HG03558 (cell line): ENCODE measurements around the gene MAML3.

Source experiments
- ATAC-seq: cut with Tn5 transposase; IDR thresholded peaks from one replicate; pipeline ENCODE4 v1.9.1; 2021; ENCODE audit warnings: moderate number of reproducible peaks; ENCODE audit not compliant: unreplicated experiment; ENCODE audit errors: extremely low read depth

MAML3 gene

GRCh38 chr4:139887962-139888735 is 265.8 kb downstream of the MAML3 start:
- ATAC-seq: no peak

GRCh38 chr4:139887376-139887802 is 266.6 kb downstream of the MAML3 start:
- ATAC-seq: no peak

DNA sequence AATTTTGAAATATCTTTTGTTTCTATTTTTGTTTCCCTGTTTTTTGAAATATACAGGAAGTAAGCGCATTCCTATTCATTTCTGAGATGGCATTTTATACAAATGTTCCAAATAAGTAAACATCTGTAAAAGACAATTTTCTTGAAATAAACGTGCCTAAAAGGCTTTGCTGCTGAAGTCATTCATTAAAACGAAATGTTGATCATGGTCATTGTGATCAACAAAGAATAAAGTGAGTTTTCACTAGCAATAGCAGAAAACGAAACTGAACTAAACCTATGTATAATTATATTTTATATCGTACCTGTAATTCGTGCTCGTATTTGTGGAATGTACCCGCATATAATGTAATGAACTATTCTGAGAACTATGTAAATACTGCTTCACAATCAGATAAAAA is 267.2 kb downstream of the MAML3 start:
- no peak for ATAC-seq

DNA sequence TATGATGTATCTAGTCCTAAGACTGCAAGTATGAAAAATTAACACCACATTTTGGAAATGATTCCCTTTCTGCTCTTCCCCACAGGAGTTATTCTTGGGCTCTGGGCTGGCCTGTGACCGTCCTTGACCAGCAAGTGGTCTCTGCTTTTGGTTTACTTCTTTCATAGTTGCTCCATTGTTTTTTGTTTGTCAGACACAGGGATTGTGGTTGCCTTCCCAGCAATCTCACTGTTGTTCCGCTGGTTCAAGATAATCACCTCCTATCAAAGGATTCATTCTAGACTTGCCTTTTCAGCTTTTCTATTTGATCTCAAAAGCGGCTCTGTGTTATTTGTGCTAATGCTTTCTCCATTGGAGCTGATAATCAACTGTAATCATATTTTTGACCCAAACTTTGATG is 269.5 kb downstream of the MAML3 start:
- ATAC-seq: no peak

DNA sequence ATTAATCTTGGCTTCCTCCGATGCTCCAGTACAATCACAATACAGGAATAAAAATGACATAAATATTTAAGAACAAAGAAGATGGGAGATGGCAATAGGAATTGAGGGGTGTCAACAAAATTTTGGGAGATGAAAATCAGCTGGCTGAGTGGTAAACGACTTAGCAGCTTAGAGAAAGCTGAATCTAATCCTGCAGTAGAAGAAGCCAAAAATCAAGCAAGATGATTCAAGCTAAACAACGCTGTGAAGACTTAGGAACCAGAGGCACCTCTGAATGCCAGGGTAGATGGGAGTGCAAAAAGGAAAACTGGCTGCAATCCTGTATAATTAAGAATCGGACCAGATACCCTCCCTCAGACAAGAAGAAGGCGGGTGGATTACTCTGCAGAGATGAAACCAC is 273.1 kb downstream of the MAML3 start:
- ATAC-seq: no peak

- ATAC-seq: no peak
Measured at GRCh38 chr4:139878050-139878449, 275.9 kb downstream of the MAML3 start.

DNA sequence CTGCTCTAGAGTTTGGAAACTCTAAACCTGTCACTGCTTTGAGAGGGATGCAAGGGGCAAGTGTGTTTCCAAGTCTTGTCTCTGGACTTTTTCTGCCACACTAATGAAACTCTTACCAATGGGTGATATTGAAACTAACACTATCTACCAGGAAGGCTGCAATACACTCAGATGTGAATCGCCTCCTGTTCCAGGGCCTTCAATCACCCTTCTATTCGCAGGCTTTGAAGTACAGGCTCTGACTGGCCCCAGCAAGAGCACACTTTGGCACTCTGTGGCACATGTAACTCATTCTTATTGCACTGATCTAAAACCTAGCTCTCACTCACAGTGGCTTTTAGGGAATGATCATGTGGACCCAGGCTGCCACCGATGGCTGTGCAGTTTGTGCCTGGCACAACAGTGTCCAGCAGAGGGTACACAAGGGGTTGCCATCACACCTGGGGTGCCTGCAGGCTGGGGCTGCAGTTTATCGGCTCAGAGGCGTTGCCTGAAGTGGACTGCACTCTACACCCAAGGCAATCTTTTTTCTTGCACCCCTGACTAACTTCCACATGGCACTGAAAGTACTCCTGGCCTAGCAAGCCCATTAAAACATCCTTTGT is 277.5 kb downstream of the MAML3 start:
- ATAC-seq: no peak

GRCh38 chr4:139875411-139875825 is 278.6 kb downstream of the MAML3 start:
- ATAC-seq: no peak

- ATAC-seq: no peak
Measured at GRCh38 chr4:139873111-139873860, 280.7 kb downstream of the MAML3 start.

- ATAC-seq: no peak
Measured at GRCh38 chr4:139872274-139872673, 281.7 kb downstream of the MAML3 start.

DNA sequence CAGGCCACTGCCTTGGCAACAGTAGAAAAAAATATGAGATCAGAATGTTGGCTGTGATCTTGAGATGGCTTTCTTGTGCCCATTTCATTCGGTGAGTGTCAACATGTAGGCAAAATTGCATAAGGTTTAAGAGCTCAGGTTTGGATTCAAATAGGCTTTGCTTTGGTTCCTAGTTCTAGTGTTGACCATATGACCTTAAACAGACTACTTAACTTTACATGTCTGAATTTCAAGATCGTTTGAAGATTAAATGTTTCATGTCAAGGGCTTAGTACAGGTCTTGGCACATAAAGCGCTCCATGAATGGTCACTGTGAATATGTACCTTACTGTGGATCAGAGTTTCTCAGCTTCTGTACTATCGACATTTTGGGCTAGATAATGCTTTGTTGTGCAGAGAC is 284.2 kb downstream of the MAML3 start:
- no peak for ATAC-seq

- no peak for ATAC-seq
Measured at GRCh38 chr4:139866276-139866962, 287.6 kb downstream of the MAML3 start.

GRCh38 chr4:139865537-139865936 is 288.4 kb downstream of the MAML3 start:
- no peak for ATAC-seq

GRCh38 chr4:139863531-139863930 is 290.5 kb downstream of the MAML3 start:
- ATAC-seq: no peak

DNA sequence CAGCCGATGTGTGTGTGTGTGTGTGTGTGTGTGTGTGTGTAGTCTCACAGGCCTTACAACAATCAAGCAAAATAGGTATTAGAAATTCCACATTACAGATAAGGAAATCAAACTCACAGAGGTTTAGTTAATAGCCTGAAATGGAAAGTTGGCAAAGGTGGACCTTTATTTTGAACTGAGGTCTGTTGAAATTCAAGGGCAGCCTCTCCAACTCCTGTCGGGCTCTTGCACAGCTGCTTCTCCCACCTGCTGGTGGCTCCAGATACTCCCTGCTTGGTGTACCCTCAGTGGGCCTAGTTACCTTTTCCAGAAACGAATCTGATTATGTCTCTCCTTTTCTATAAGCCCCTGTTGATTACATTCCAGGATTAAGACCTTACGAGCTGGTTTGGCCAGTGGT is 292.5 kb downstream of the MAML3 start:
- no peak for ATAC-seq

DNA sequence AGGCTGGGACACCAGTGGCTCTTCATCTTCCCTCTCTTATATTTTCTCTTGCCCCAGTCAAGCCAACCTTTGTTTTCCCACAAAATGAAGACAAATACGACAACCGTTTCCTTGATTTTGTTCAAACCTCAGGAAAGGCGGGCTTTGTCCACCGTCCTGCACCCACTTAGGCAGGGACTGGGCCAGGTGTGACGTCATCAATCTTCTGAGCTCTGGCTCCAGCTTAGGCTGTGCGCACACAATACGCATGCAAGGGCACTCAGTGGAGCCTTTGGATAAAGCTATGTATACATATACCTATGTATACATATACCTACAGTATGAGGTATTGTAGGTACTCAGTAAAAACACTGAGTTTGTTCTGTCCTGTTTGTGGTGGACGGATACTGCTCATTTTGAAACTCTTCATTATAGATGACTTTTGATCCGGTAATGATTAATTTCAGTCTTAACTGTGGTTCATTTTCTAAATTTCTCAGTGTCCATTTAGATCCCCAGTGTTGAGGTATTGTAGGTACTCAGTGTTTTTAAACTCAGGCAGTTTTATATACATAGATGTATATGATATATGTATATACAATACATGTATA is 293.5 kb downstream of the MAML3 start:
- ATAC-seq: no peak

DNA sequence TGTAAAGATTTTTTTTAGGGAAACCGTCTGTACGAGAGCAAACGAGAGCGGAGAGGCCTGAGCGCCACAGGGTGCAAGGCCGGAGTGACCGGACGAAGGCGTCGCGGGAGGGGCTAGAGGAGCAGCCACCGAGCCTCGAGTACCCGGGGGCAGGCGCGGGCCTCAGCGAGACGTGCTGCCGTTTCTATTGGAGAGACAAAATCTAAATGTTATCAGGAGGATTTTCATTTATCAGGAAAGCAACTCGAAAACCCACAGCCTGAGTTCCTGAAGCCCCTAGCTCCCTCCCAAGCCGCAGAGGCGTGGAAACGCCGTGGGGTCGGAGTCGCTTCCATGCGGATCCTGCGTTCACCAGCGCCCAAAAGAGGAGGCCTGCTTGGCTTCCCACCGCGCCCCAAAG is 294.1 kb downstream of the MAML3 start:
- no peak for ATAC-seq

- peak; percentile 93 for ATAC-seq
Measured at GRCh38 chr4:139858436-139859205, 295.4 kb downstream of the MAML3 start.

DNA sequence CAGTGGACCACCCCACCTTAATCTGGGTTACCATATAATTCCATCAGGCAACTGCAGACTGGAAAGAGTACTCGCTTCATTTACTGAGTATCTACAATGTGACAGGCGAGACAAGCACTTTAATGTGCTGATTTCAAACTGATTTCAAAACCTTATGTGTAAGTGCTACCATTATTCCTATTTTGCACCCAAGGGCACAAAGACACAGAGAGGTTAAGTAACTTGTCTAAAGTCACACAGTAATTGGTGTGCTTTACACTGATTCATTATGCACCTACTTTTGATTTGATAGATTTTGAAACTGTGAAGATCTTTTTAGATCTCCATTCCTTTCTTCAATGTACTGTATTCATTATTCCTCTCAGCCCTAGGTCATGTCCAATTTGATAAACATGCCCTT is 296.0 kb downstream of the MAML3 start:
- no peak for ATAC-seq

GRCh38 chr4:139857021-139857420 is 297.0 kb downstream of the MAML3 start:
- ATAC-seq: no peak
